Endothelial cell (in vitro differentiated cells): ENCODE data around the gene MCOLN1. TPM values are rescaled to one million over a fixed set of nuclear protein-coding genes. Genes with fewer than 3 reads are reported as not detected.
A peak's percentile ranks its signal among the peaks of the same experiment; 100 is the strongest.

Experiments used
- DNase-seq: peaks from one replicate; pipeline ENCODE4 v3.0.0; 2021; ENCODE audit warnings: low spot score
- H3K27ac Mint-ChIP-seq: one replicate; pipeline ENCODE4 v1.8.0; 2021; ENCODE audit warnings: mixed read lengths, inconsistent platforms; ENCODE audit not compliant: unreplicated experiment
- H3K27me3 Mint-ChIP-seq: one replicate; pipeline ENCODE4 v1.8.0; 2021; ENCODE audit warnings: mild to moderate bottlenecking, moderate library complexity, mixed read lengths, inconsistent platforms; ENCODE audit not compliant: unreplicated experiment
- H3K36me3 Mint-ChIP-seq: one replicate; pipeline ENCODE4 v1.8.0; 2021; ENCODE audit warnings: mild to moderate bottlenecking, low read depth, mixed read lengths, inconsistent platforms; ENCODE audit not compliant: unreplicated experiment
- H3K4me1 Mint-ChIP-seq: one replicate; pipeline ENCODE4 v1.8.0; 2021; ENCODE audit warnings: mild to moderate bottlenecking, mixed read lengths, inconsistent platforms; ENCODE audit not compliant: unreplicated experiment
- H3K4me3 Mint-ChIP-seq: one replicate; pipeline ENCODE4 v1.8.0; 2021; ENCODE audit warnings: mild to moderate bottlenecking, mixed read lengths, inconsistent platforms; ENCODE audit not compliant: unreplicated experiment
- H3K9me3 Mint-ChIP-seq: one replicate; pipeline ENCODE4 v1.8.0; 2021; ENCODE audit warnings: mixed read lengths, inconsistent platforms; ENCODE audit not compliant: unreplicated experiment
- CTCF ChIP-seq: fragments of 200-600 bp; sonication (generic); IDR thresholded peaks from one replicate; pipeline ENCODE4 v1.5.0; 2021; ENCODE audit warnings: antibody characterized with exemption; ENCODE audit not compliant: unreplicated experiment
- long read RNA-seq: library from polyadenylated mRNA; unstranded; transcript quantifications from one replicate; pipeline ENCODE4 v2.0.0, GENCODE V29; 2020; ENCODE audit not compliant: unreplicated experiment
- total RNA-seq: library from RNA; stranded (reverse); fragmentation: NEBNext Ultra II Directional; extraction: Animal tissue kit (Norgen Biotek cat#: 25700); gene quantifications from one replicate; pipeline ENCODE4 v1.2.1, GENCODE V29; 2021; ENCODE audit not compliant: unreplicated experiment

Gene MCOLN1
- total RNA-seq, result 24.2 TPM
- long read RNA-seq, transcript MCOLN1-201 (14 exons, 2,082 nt), result major isoform, 13 of 21 reads
- long read RNA-seq, partial matches to known transcripts, result 1 of 21 reads
- long read RNA-seq, other reads (novel, unspliced or antisense), result 5 of 21 reads

GRCh38 chr19:7522072-7522922 lies at the start of gene MCOLN1:
TSS of gene MCOLN1 (plus strand) at chr19:7522624. CDS start at chr19:7522751, 127 bp downstream.
- Mint-ChIP-seq H3K36me3 (peaks cover 16% of the 10 kb centered on the region), H3K4me3 (peak within 1 kb of the TSS; percentile 89), H3K27me3 (peaks cover 20% of the 10 kb centered on the region), H3K9me3 (no peaks in the 10 kb centered on the region), H3K4me1 (peaks cover 5% of the 10 kb centered on the region), H3K27ac (no peak within 1 kb of the TSS)
- peak; percentile 100 for DNase-seq
- no peak for TF ChIP-seq CTCF

- Mint-ChIP-seq H3K4me3 (no peak overlapping the region), H3K27ac (no peak overlapping the region), H3K9me3 (no peaks in the 10 kb centered on the region), H3K4me1 (no peaks in the 10 kb centered on the region), H3K36me3 (peaks cover 11% of the 10 kb centered on the region), H3K27me3 (peaks cover 8% of the 10 kb centered on the region)
- TF ChIP-seq CTCF, result no peak
- DNase-seq, result no peak
These were observed 46.8 kb upstream of the MCOLN1 start for GRCh38 chr19:7475665-7476064.

GRCh38 chr19:7476241-7476640 lies 46.2 kb upstream of the MCOLN1 start:
- TF ChIP-seq CTCF, result no peak
- H3K4me3 Mint-ChIP-seq, result no peak overlapping the region
- H3K27ac Mint-ChIP-seq, result no peak overlapping the region
- no peak for DNase-seq
- peaks cover 8% of the 10 kb centered on the region for H3K27me3 Mint-ChIP-seq
- H3K9me3 Mint-ChIP-seq, result no peaks in the 10 kb centered on the region
- peaks cover 11% of the 10 kb centered on the region for H3K36me3 Mint-ChIP-seq
- H3K4me1 Mint-ChIP-seq, result no peaks in the 10 kb centered on the region

- no peak overlapping the region for H3K27ac Mint-ChIP-seq
- no peak overlapping the region for H3K4me3 Mint-ChIP-seq
These were observed 45.5 kb upstream of the MCOLN1 start for GRCh38 chr19:7476777-7477494.

More at GRCh38 chr19:7476777-7477494, 45.5 kb upstream of the MCOLN1 start:
- Mint-ChIP-seq H3K9me3 (no peaks in the 10 kb centered on the region), H3K27me3 (peaks cover 9% of the 10 kb centered on the region), H3K36me3 (peaks cover 7% of the 10 kb centered on the region), H3K4me1 (no peaks in the 10 kb centered on the region)
- DNase-seq, result no peak
- TF ChIP-seq CTCF, result no peak
